Activated T-helper 2 cell treated with anti-CD3 and anti-CD28 coated beads, Interferon-gamma antibody, Interleukin-2, Interleukin-4, amounts not matched to agents 10 μg/mL and 5 μg/mL and 100 μg/mL, durations not matched to agents 14 hours and 24 hours and 36 hours (primary cell): ENCODE measurements around the gene SPATS2L. TPM values are rescaled to one million over a fixed set of nuclear protein-coding genes. Genes with fewer than 3 reads are reported as not detected.
A peak's percentile ranks its signal among the peaks of the same experiment; 100 is the strongest.

Source experiments
- DNase-seq: peaks from one replicate; pipeline ENCODE4 v3.0.0; 2021; ENCODE audit warnings: low spot score
- H3K27ac Mint-ChIP-seq: one replicate; pipeline ENCODE4 v1.8.0; 2021; ENCODE audit warnings: mixed read lengths
- H3K27me3 Mint-ChIP-seq: one replicate; pipeline ENCODE4 v1.8.0; 2021; ENCODE audit warnings: low read depth, mixed read lengths
- H3K36me3 Mint-ChIP-seq: one replicate; pipeline ENCODE4 v1.8.0; 2021; ENCODE audit warnings: low read depth, mixed read lengths
- H3K4me1 Mint-ChIP-seq: one replicate; pipeline ENCODE4 v1.8.0; 2021; ENCODE audit warnings: low read depth, mixed read lengths
- H3K4me3 Mint-ChIP-seq: one replicate; pipeline ENCODE4 v1.8.0; 2021; ENCODE audit warnings: low read depth, mild to moderate bottlenecking, moderate library complexity, mixed read lengths
- H3K9me3 Mint-ChIP-seq: one replicate; pipeline ENCODE4 v1.8.0; 2021; ENCODE audit warnings: mixed read lengths
- intact Hi-C: fragments of 100-400 bp; cut with micrococcal nuclease; formaldehyde crosslinking; loops from one replicate; pipeline ENCODE4 v1.15.1; 2023
- total RNA-seq: library from RNA; stranded (reverse); gene quantifications from 2 replicates; pipeline ENCODE4 v1.2.3, GENCODE V29; 2022

Gene SPATS2L
- total RNA-seq, 1 donor from 2014 or later, result 62.2 TPM

DNA sequence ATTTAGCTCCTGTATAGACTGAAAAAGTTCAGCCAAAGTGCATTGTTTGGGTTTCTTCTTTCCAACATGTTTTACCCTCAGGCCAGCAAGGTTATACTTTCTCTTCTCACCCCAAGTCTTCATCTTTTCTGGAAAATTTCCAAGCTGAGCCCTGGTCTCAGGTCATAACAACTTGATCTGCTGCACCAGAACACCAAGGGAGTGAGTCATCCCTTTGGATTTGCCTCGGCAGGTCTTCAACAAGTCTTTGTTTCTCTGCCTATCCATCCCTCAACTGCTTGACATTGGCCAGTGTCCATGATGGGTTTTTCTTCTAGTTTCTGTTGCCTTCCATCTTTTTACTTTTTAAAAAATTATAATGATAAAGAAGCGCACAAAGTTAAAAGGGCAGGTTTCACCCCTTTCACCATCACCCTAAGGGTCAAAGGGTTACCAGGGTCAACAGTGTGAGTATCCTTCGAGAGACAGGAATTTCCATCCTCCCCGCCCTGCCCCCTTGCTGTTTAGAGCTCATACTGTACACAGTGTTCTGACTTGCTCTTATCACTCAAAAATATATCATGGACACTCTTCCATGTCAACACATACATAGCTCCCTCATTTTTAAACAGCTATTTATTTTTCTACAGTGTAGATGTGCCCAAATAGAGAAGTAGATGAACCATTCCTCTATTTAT, 5.7 kb upstream of the SPATS2L start:
- Mint-ChIP-seq H3K4me1 (peaks cover 16% of the 10 kb centered on the region), H3K27me3 (peaks cover 20% of the 10 kb centered on the region), H3K4me3 (no peak overlapping the region), H3K36me3 (no peaks in the 10 kb centered on the region), H3K27ac (no peak overlapping the region), H3K9me3 (no peaks in the 10 kb centered on the region)
- intact Hi-C loops, result no loop called here
- DNase-seq, result no peak

DNA sequence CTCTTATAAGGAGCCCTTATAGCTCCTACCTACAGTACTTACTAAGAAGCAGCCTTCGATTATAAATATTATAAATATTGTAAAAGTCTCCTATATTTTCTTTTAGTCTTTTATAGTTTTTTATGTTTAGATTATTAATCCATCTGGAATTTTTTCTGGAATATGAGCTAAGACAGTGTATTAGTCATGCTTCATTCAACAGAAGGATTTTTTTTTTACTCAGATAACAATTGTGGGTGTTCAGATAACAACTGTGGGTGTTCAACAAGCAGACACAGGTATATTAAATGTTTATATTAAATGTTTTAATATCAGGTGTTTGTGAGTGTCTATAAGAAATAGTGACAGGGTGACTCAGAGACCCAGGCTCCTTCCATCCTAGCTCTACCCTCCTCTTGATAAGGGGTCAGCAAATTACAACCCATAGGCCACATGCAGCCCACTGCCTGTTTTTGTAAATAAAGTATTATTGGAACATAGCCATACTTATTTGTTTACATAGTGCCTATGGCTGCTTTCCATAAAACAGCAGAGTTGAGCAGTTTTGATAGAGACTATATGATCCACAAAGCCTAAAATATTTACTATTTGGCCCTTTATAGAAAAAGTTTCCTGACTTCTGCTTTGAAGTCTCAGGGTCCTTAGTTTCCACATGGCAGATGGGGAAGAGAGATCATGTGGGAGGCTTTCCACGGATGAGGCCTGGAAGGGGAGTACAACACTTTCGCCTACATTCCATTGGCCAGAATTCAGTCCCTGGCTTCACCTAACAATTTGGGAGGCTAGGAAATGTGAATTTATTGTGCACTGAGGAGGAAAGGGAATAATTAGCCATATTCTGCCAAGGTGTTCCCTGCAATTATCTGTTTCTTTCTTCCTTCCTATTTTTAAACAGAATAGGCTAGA, 4.3 kb upstream of the SPATS2L start:
- DNase-seq, result no peak
- no peaks in the 10 kb centered on the region for H3K9me3 Mint-ChIP-seq
- no peak overlapping the region for H3K4me3 Mint-ChIP-seq
- H3K4me1 Mint-ChIP-seq, result peaks cover 15% of the 10 kb centered on the region
- H3K27ac Mint-ChIP-seq, result no peak overlapping the region
- intact Hi-C loops, result no loop called here
- H3K27me3 Mint-ChIP-seq, result peaks cover 20% of the 10 kb centered on the region
- peaks cover 3% of the 10 kb centered on the region for H3K36me3 Mint-ChIP-seq

DNA sequence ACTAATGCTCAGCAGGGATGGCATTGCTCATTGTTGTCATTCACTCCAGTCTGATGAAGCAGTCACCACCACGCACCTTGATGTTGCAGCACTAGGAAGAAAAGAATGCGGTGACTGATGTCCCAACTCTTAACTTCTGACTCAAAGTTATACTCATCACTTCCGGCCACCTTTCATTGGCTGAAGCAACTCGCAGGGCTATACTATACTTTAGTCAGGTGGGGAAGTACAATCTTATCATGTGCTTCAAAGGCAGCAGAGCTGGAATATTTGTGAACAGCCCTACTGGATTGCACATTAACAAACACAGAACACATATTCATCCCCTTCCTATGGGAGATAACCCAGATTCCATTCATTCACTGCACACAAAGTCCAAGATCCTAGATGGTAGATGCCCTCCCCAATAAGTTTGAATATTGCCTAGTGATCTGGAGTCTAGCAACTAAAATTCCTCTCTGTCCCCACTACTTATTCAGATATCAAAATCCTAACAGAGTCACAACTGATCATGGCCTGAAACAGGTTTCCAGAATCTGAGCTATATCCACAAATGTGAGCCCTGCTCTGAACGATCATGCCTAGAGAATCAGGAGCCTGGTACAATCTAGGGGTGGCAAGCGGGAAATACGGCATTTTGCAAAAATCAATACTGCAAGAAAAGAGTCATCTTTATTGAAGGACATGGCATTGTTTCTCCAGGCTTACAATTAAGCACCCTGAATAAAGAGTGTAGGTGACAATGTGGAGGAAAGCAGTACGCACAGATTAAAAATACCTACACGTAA, 3.4 kb upstream of the SPATS2L start:
- no peak overlapping the region for H3K27ac Mint-ChIP-seq
- H3K36me3 Mint-ChIP-seq, result peaks cover 3% of the 10 kb centered on the region
- H3K4me3 Mint-ChIP-seq, result no peak overlapping the region
- peaks cover 20% of the 10 kb centered on the region for H3K27me3 Mint-ChIP-seq
- intact Hi-C loops, result no loop called here
- DNase-seq, result no peak
- H3K4me1 Mint-ChIP-seq, result peaks cover 19% of the 10 kb centered on the region
- no peaks in the 10 kb centered on the region for H3K9me3 Mint-ChIP-seq

DNA sequence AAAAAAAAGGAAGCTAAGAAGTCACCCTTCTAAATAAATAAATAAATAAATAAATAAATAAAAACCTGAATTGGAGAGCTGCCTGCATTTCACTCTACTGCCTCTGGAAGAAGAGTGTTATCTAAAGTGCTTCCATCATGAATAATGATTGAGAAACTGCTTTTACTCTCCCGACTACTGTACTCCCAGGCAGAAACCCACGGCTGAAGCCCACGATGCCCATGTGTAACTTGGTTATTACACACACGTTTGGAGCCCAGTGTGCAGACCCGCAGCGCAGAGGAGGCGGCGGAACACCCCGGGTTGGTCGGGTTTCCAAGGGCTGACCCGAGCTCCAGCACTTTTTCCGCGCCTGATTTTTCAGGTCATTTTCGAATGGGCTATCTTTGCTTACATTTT, 697 bp upstream of the SPATS2L start:
- Mint-ChIP-seq H3K4me3 (peak overlapping the region; percentile 92), H3K36me3 (peaks cover 12% of the 10 kb centered on the region), H3K27ac (peak overlapping the region; percentile 91), H3K4me1 (peaks cover 38% of the 10 kb centered on the region), H3K27me3 (peaks cover 12% of the 10 kb centered on the region), H3K9me3 (no peaks in the 10 kb centered on the region)
- no peak for DNase-seq
- intact Hi-C loops, result loop anchor here (5.0 kb wide), 3 partner anchors 37 to 222 kb away; partner anchors contain the start of gene SGO2

DNA sequence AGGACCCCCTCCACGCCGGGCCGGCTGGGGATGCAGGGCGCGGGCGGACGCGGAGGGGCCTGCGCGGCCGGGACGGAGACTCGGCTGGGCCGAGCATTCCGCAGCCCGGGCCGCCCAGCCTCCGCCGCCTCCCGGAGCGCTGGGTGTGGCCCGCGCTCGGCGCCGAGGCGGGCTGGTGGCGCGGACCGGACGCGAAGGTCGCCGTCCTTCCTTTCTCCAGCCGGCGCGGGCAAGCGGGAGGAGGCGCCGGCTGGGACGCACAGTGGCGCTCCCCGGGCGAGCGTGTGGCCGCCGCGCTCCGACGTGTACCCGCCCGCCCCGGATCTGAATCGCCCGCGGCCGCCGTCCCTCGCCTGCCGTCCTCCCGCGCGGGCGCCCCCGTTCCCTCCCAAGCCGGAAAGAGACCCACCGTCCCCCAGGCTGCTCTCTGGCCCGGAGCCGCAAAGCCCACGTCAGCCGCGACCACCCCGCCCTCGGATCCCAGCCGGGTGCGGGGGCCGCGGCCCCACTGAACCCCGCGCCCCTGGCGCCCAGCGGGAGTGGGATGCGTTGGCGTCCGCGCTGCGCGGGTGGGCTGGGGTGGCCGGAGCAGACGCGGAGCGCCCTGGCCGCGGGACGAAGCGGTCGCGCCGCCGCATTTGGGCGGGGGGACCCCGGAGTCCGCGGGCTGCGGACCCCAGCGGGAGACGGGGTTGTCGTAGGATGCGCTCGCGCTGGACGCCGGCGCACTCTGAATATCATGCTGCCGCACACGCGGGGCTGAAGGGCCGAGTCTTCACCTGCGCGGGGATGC, 634 bp downstream of the SPATS2L start:
- intact Hi-C loops, result loop anchor here (1.0 to 5.0 kb wide), 4 partner anchors 9 to 220 kb away; partner anchors contain the start of gene SGO2
- H3K4me1 Mint-ChIP-seq, result peaks cover 42% of the 10 kb centered on the region
- H3K4me3 Mint-ChIP-seq, result peak overlapping the region; percentile 78
- peaks cover 13% of the 10 kb centered on the region for H3K36me3 Mint-ChIP-seq
- peak; percentile 29 for DNase-seq
- no peaks in the 10 kb centered on the region for H3K9me3 Mint-ChIP-seq
- peaks cover 12% of the 10 kb centered on the region for H3K27me3 Mint-ChIP-seq
- peak overlapping the region; percentile 59 for H3K27ac Mint-ChIP-seq

DNA sequence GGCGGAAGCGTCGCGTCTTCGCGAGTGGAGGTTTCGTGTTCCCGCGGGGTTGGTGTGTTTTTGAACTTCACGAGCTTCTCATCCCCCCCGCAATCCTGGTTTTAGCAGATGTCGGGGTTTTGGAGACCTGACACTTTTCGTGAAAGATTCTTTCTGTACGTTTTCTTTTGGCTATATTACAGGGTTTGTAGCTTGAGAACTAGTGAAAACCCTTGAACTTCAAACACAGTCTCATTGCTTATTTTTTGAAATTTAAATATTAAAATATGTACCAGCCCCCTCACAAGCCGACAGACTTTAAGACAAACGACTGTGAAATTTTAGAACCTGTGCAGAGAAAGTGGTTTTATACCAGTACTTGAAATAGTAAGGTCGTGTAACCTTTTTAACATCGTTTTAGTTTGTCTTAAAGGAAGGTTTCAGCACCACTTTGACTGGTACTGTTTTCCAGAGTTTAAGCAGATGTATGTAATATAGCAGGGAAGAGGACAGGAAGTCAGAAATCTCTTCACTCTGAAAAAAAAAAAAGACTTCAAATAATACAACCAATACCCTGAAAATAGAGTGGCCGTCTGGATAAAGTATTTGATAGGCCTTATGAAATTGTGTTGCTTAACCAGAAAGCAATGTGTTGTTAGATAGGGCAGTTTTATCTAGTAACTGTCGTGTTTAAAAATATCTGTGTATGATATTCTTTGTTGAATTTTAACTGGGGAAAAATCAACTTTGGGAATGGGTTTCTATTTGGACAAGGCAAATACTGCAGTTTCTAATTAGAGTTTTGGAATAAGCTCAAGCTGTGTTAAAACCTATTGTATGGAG, 1.4 kb downstream of the SPATS2L start:
- Mint-ChIP-seq H3K4me1 (peaks cover 40% of the 10 kb centered on the region), H3K27me3 (peaks cover 6% of the 10 kb centered on the region), H3K9me3 (no peaks in the 10 kb centered on the region), H3K36me3 (peaks cover 13% of the 10 kb centered on the region), H3K27ac (peak overlapping the region; percentile 59), H3K4me3 (peak overlapping the region; percentile 78)
- intact Hi-C loops, result loop anchor here (1.0 to 5.0 kb wide), 6 partner anchors 8 to 329 kb away; partner anchors contain the start of gene SGO2
- DNase-seq, result no peak

DNA sequence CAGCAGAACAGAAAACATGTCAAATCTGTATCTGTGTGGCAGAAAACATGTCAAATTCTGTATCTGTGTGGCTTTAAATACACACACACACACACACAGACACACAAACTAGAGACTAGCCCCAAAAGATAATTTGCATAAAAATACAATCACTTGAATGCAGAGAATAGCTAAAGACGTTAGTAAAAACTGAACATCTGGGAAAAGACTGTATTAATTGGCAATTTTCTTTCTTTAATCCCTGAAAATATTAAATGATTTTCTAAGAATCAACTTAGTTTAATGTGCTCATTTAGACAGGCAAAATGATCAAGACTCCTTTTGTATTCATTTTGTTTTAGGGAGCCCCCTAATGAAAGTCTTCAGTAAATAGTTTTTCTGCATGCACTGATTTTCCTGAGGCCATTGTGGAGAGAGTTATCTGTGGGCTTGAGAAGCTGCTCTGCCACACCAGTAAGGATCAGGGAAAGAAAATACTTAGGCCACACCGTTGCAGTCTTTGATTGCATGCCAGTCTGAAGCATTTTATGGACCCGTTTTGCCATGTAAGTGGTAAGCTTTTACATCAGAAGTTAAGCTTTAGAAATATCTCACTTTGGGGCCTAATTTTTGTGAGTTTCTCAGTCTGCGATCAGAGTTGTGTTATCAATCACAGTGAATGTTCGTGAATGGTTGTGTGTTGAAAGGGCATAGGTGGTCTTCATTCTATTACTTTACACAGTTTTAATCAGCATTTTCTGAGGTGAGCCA, 2.2 kb downstream of the SPATS2L start:
- H3K27me3 Mint-ChIP-seq, result peaks cover 4% of the 10 kb centered on the region
- peaks cover 38% of the 10 kb centered on the region for H3K4me1 Mint-ChIP-seq
- H3K9me3 Mint-ChIP-seq, result no peaks in the 10 kb centered on the region
- DNase-seq, result no peak
- peaks cover 14% of the 10 kb centered on the region for H3K36me3 Mint-ChIP-seq
- intact Hi-C loops, result loop anchor here (2.0 to 5.0 kb wide), 5 partner anchors 14 to 330 kb away; partner anchors contain the start of gene SGO2
- peak overlapping the region; percentile 6 for H3K27ac Mint-ChIP-seq
- peak overlapping the region; percentile 78 for H3K4me3 Mint-ChIP-seq

DNA sequence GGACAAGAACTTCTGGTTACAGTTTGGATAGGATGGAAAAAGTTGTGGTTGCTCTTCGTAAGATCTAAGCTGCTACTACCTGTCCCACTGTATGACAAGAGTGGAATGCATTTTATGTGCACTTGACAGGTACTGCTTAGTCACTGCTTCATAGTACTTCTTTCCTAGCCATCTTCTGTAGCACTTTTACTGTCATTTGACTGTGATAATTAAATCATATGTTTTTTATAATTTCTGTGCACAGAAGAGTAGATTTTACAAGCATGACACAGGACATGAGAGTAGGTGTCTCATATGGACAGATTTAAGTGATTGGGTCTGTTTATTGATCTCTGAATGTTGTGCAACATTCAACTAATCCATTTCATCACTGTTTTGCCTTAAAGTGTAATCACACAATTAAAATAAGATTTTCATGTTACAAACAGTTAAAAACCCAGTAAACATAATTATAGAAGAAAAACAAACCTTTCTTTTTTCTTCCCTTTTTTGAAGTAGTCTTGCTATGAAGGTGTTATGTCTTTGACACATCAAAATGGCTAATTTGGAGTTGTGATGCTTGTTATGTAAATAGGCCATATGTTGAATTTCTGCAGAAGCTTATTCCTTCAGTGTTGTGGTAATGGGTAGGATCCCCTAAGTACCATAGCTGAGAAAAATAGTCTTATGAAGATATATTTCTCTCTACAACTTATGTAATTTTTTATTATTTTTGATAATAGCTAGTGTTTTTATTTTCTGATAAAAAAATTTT, 3.0 kb downstream of the SPATS2L start:
- Mint-ChIP-seq H3K27ac (peak overlapping the region; percentile 6), H3K27me3 (peaks cover under 1% of the 10 kb centered on the region), H3K9me3 (no peaks in the 10 kb centered on the region), H3K4me3 (no peak overlapping the region), H3K36me3 (peaks cover 17% of the 10 kb centered on the region), H3K4me1 (peaks cover 45% of the 10 kb centered on the region)
- no peak for DNase-seq
- intact Hi-C loops, result loop anchor here (2.0 to 5.0 kb wide), 5 partner anchors 13 to 331 kb away; partner anchors contain the start of gene SGO2

DNA sequence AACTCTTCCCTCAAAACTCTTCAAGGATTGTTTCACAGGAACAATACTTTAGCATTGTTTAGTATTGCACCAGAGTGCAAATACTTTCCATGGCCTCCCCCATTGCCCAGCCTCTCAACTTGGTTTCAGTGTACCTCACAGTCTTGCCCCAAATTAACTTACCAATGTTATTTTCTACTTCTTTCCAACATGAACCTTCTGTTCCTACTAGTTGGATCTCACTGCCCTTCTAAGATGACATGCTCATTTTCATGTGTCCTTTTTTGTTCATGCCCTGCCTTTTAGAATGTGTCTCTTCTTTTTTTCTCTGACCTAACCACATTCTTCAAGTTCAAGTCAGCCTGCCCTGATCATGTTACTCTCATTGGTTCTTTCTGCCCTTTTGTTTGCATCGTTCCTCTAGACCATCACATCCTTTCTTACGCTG, 4.1 kb downstream of the SPATS2L start:
- H3K9me3 Mint-ChIP-seq, result no peaks in the 10 kb centered on the region

DNA sequence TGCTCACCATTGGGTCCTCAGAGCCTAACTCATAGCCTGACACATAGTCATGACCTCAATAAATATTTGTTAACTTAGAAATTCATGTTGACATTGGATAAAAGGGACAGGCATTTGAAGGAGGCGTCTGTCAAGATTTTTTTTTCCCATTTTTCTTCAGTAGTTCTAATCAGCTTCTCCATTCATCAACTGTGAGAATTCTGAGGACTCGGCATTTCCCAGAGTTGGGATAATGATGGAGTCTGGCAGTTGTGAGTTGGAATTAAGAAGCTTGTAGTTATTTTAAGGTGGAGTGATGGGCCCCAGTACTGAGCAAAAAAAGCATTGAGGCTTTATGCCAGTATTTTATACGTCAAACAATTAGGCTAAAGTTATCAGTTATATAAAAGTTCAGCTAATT, 4.6 kb downstream of the SPATS2L start:
- Mint-ChIP-seq H3K27me3 (no peaks in the 10 kb centered on the region), H3K27ac (no peak overlapping the region), H3K4me3 (no peak overlapping the region), H3K9me3 (no peaks in the 10 kb centered on the region), H3K36me3 (peaks cover 15% of the 10 kb centered on the region), H3K4me1 (peaks cover 50% of the 10 kb centered on the region)
- intact Hi-C loops, result no loop called here
- DNase-seq, result no peak

More for the DNA sequence above, 4.1 kb downstream of the SPATS2L start:
- Mint-ChIP-seq H3K4me1 (peaks cover 49% of the 10 kb centered on the region), H3K27ac (no peak overlapping the region), H3K36me3 (peaks cover 17% of the 10 kb centered on the region), H3K27me3 (no peaks in the 10 kb centered on the region), H3K4me3 (no peak overlapping the region)
- intact Hi-C loops, result no loop called here
- DNase-seq, result no peak
